GF-D8 (cell line): Measurements from ENCODE around the gene DNAJC5G.
A peak's percentile ranks its signal among the peaks of the same experiment; 100 is the strongest.
"Not testable (repeated sequence)": the region's sequence is repeated elsewhere in the genome, so short reads cannot be mapped to it uniquely, and the experiment has no call there.

Source experiments
- DNase-seq: peaks from one replicate; lab custom pipeline; 2025; lab: John Stamatoyannopoulos, UW

The DNAJC5G gene

DNA sequence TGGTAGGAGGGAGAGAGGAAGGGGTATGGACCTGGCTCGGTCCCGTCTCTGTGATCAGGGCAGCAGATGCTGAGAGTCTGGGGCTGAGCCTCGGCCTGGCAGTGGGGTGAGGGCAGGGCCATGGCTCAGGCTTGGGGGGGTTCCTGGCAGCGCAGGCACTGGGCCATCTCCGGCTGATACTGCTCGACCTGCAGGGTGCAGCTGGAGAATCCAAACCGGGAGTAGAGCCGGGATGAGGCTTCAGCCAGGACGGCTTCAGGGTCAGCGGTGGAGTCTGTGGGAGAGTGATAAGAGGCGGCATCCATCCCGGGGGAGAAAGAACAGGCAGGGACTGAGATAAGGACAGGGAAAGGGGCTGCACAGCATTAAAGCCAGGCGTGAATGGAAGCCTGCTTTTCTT is 20.0 kb upstream of the DNAJC5G start:
- DNase-seq, result no peak

- no peak for DNase-seq
Measured at GRCh38 chr2:27255660-27256059, 19.6 kb upstream of the DNAJC5G start.

- DNase-seq, result no peak
Measured at GRCh38 chr2:27256855-27257454, 18.3 kb upstream of the DNAJC5G start.

DNA sequence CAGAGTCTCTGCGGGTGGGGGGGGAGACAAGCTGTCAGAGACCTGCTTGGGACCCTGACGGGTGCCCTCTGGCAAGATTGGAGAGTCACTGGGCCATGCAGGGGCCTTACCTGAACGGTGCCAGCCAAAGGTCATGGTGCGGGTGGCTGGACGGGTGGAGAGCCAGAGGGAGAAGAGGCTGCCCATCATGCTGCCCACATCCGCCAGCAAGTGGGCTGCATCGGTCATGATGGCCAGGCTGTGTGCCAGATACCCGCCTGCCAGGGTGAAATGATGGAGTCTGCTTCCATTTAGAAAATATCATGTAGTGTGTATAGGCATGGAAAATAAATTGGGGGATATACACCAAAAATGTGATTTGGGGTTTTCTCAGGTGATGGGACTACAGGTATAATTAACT is 17.2 kb upstream of the DNAJC5G start:
- no peak for DNase-seq

GRCh38 chr2:27261241-27261925 is 13.8 kb upstream of the DNAJC5G start:
- DNase-seq, result no peak

GRCh38 chr2:27261926-27262298 is 13.3 kb upstream of the DNAJC5G start:
- DNase-seq, result no peak

DNA sequence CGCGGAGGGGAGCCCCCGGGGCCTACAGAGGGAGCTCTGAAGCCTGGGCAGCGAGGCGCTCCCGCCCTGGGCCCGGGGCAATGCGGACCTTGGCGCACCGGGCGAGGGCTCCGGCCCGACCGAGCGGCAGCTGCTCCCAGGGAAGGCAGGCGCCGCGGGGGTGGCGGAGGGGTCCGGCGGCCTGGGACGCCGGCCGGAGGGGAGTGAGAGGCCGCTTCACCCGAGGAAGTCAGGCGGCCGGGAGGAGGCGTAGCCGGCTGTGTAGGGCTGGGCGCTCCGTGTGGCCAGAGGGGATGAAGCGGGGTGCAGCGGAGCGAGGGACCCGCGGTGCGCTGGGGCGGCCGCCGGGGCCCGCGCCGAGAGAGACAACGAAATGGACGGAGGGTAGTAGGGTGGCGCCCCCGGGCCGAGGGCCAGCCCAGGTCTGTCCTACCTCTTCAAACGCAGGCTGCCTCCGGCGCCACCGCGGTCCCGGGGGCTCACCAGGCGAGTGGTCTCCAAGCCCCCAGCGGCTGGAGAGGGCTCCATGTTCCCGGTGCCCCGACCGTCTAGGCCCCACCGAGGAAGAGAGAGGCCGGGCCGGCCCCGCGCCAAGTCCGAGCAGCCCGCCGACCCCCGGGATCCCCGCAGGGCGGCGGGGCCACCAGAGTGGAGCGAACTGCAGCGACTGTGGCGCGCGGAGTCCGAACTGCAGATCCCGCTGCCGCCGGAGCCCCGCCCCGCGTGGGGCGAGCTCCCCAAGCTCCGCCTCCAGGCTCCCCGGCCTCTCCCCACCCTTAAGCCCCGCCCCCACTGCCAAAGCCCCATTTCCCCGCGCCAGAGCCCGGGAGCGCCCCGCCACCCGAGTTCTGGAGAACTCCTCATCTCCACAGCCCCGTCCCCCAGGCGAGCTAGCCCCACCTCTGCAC is 12.6 kb upstream of the DNAJC5G start, which contains the start of gene SLC30A3:
SLC30A3 (minus strand) TSS at position 669 of the 908 bp plus-strand sequence; CDS start at position 528, 141 bp downstream.
- no peak for DNase-seq

DNA sequence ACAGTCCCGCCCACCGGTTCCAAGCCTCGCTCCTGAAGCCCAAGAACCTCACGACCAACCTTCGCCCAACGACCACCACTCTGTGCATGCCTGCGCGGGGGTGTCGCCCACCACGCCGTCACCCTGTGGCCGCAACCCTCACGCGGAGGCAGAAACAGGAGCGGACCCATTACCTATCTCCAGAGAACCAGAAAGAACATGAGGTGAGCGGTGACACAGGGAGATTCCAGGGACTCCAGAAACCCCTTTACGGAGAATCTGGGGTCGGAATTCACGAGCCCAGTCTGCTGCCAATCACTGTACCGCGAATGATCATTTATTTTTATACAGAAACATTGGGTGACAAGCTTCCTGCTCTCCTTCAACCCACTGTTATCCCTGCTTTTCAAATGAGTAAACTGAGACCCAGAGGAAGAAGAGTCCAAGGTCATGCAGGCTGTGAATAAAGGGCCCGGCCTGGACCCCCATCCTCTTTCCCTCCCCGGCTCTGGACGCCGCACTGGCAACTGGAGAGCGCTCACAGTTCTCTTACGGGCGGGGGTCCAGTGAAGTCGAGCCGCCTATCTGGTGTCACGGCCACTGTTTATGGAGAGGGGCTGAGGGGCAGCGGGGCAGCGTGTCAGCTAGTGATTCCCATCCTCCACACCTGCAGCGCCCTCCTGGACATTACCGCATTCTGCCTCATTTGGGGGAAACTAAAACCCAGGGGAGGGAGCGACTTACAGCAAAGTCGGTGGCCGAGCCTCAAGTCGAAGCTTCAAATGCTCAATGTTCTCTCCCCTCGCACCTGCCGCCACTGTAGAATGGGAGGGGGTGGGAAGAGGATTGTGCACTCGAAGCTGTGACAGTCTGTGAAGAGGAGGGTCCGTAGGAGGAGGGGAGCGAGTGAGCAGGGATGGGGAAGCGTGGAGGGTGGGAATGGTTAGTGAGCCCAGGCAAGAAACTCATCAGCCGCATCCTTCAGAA is 11.7 kb upstream of the DNAJC5G start:
- no peak for DNase-seq

- DNase-seq, result no peak
Measured at GRCh38 chr2:27264253-27264752, 10.9 kb upstream of the DNAJC5G start.

- peak; percentile 22 for DNase-seq
Measured at GRCh38 chr2:27264753-27265535, 10.3 kb upstream of the DNAJC5G start.

DNA sequence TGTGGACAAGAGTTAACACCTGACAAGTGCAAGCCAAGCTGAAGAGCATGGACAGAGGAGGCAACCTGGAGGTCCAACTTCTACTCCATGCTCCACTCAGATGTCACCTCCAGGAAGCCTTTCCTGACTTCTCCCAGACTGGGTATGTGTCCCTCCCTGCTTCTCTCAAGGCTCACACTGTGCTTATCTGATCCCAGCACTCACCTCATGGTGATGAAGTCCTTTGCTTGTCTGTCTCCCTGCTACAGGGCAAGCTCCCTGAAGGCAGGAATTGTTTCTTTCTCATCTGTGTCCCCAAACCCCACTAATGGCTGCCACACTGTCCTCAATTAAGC is 9.7 kb upstream of the DNAJC5G start:
- DNase-seq, result no peak

GRCh38 chr2:27268296-27268695 is 6.9 kb upstream of the DNAJC5G start:
- not testable (repeated sequence) for DNase-seq

GRCh38 chr2:27270131-27270530 is 5.1 kb upstream of the DNAJC5G start:
- no peak for DNase-seq

DNA sequence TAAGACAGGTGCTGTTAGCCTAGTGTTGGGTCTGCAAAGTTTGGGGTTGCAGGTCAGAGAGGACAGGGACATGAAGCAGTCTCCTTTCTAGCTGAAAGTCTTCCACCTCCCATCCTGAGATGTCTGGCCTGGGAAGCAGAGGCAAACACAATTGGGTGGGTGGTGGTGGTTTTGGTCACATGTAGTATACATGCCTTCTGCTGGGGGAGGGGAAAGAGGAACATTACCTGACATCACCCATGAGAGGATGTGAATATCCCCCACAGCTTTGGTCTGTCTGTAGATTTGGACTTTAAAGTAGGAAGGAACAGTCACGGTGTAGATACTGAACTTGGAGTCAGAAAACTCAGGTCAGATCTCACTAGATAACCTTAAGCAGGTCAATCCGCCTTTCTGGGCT is 4.6 kb upstream of the DNAJC5G start:
- DNase-seq, result no peak

GRCh38 chr2:27271631-27272340 is 3.4 kb upstream of the DNAJC5G start:
- no peak for DNase-seq

- not testable (repeated sequence) for DNase-seq
Measured at GRCh38 chr2:27272537-27273522, 2.4 kb upstream of the DNAJC5G start.

DNA sequence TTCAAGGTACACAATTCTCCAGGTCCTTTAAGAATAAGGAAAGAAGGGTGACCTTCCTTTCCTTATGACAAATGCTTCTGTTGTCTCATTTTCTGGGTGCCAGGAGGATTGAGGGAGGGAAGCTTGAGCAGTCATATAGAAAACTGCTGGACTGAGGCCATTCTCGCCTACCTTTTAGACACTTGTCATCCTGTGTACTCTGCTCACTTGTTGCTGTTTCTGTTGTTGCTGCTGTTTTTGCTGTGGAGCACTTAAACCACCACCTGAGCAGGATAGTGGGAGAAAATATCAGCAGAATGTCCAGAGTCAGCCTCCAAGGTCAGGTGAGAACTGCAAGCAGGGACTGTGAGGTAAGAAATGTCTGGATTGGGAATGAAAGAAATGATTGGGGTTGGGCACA is 2.8 kb downstream of the DNAJC5G start:
- DNase-seq, result no peak

DNA sequence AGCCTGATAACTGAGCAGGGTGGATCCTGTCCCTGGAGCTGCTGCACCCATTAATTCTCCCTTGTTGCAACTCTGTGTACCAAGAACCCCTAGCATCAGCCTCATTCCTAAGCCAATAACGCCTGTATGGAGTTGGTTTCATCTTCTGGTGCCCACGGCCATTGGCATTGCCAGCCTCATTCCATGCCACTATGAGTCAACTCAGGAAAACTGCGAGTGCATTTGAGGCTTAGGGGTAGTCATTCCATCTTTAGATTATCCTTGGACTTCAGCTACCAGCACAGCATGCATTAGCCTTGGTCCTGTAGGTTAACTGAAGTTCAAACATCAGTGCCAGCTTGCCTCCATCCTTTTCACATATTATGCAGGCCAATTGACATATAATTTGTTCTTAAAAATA is 5.6 kb downstream of the DNAJC5G start:
- no peak for DNase-seq

DNA sequence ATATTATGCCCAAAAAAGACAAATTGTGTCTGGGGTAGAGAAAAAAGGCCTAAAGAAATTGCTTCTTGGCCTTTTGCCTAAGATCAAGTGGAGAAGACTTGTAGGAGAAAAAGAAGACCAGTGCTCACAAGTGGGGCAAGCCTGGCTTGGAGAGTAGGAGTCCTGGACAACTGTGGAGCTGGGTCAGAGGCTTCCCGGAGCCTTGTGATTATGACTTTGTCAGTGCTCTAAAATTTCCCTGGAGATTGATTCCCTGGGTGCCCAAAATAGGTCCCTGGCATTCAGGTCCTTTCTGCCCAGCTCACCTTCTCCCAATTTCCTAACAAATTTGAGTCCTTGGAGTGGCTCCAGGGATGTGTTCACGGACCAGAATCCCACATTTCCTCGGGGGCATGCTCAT is 6.2 kb downstream of the DNAJC5G start:
- DNase-seq, result no peak
